Measurements from ENCODE around the gene AUTS2. TPM values are rescaled to one million over a fixed set of nuclear protein-coding genes. Genes with fewer than 3 reads are reported as not detected.

The AUTS2 gene
- total RNA-seq, 1 experiment from 2014 or later: 50.0 TPM

GRCh38 chr7:70188901-70189650 is 590.8 kb downstream of the AUTS2 start (continued):
- no peak for TF ChIP-seq ZNF532 (CRISPR knock-in tag; IDR thresholded peaks at IDR 0.05; ENCODE audit: borderline replicate concordance)
- TF ChIP-seq RELA (CRISPR knock-in tag; IDR thresholded peaks at IDR 0.05; ENCODE audit: borderline replicate concordance): no peak
- no peak for TF ChIP-seq ZNF121 (CRISPR knock-in tag; IDR thresholded peaks at IDR 0.05)

DNA sequence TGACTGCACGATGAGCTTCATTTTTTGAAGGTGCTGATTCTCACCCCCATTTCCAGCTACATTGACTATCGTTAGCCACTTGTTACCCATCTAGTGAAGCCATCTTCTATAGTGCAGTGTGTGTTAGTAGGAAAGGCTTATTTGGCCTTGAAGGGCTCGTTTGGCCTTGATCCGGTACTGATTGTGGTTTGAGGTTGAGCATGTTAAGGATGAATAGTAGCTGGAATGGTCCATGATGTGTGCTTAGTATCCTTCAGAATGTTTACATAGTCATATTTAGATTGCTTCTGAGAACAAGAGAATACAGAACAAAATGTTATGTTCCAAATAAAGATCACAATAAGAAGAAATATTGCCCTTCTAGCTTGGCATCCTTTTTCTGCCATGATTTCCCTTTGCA is 591.5 kb downstream of the AUTS2 start:
- ChIA-PET POLR2A (no interaction called here), CTCF (no interaction called here)
- H3K9me3 Mint-ChIP-seq: no peaks in the 10 kb centered on the region
- ATAC-seq (no peak), DNase-seq (ENCODE audit: low spot score) (no peak)
- H3K4me3 Mint-ChIP-seq: no peak overlapping the region
- TF ChIP-seq ZNF423 (CRISPR knock-in tag; IDR thresholded peaks at IDR 0.05) (no peak), ELF4 (CRISPR knock-in tag; IDR thresholded peaks at IDR 0.05; ENCODE audit: low read depth) (no peak), TEAD1 (CRISPR knock-in tag; IDR thresholded peaks at IDR 0.05) (no peak), JUN (CRISPR knock-in tag; IDR thresholded peaks at IDR 0.05) (no peak), STAT6 (CRISPR knock-in tag; conservative IDR thresholded peaks at IDR 0.05; ENCODE audit: low read depth) (no peak), ZMAT4 (CRISPR knock-in tag; IDR thresholded peaks at IDR 0.05) (no peak)
- H3K27me3 Mint-ChIP-seq (ENCODE audit: low read depth): no peaks in the 10 kb centered on the region
- H3K36me3 Mint-ChIP-seq: no peaks in the 10 kb centered on the region
- no peak overlapping the region for H3K27ac Mint-ChIP-seq
- 0 out of 2 replicates have a peak, but pooled peaks cover 4% of the 10 kb centered on the region for H3K4me1 Mint-ChIP-seq

GRCh38 chr7:70190281-70190680 is 592.0 kb downstream of the AUTS2 start:
- ATAC-seq (no peak), DNase-seq (ENCODE audit: low spot score) (no peak)
- 0 out of 2 replicates have a peak, but pooled peaks cover 4% of the 10 kb centered on the region for H3K4me1 Mint-ChIP-seq
- ChIA-PET POLR2A (no interaction called here), CTCF (no interaction called here)
- no peak overlapping the region for H3K4me3 Mint-ChIP-seq
- H3K9me3 Mint-ChIP-seq: no peaks in the 10 kb centered on the region
- no peaks in the 10 kb centered on the region for H3K36me3 Mint-ChIP-seq
- H3K27me3 Mint-ChIP-seq (ENCODE audit: low read depth): no peaks in the 10 kb centered on the region
- H3K27ac Mint-ChIP-seq: no peak overlapping the region
- TF ChIP-seq HMGA2 (CRISPR knock-in tag; IDR thresholded peaks at IDR 0.05) (no peak), E2F4 (CRISPR knock-in tag; IDR thresholded peaks at IDR 0.05; ENCODE audit: borderline replicate concordance, low read depth) (no peak), MAX (CRISPR knock-in tag; IDR thresholded peaks at IDR 0.05) (no peak), ZNF416 (CRISPR knock-in tag; IDR thresholded peaks at IDR 0.05) (no peak), CBFB (CRISPR knock-in tag; IDR thresholded peaks at IDR 0.05; ENCODE audit: low read depth) (no peak), NFATC4 (CRISPR knock-in tag; IDR thresholded peaks at IDR 0.05) (no peak), ATF2 (CRISPR knock-in tag; IDR thresholded peaks at IDR 0.05; ENCODE audit: borderline replicate concordance, low read depth) (no peak)
- TF ChIP-seq, protein P1, sequence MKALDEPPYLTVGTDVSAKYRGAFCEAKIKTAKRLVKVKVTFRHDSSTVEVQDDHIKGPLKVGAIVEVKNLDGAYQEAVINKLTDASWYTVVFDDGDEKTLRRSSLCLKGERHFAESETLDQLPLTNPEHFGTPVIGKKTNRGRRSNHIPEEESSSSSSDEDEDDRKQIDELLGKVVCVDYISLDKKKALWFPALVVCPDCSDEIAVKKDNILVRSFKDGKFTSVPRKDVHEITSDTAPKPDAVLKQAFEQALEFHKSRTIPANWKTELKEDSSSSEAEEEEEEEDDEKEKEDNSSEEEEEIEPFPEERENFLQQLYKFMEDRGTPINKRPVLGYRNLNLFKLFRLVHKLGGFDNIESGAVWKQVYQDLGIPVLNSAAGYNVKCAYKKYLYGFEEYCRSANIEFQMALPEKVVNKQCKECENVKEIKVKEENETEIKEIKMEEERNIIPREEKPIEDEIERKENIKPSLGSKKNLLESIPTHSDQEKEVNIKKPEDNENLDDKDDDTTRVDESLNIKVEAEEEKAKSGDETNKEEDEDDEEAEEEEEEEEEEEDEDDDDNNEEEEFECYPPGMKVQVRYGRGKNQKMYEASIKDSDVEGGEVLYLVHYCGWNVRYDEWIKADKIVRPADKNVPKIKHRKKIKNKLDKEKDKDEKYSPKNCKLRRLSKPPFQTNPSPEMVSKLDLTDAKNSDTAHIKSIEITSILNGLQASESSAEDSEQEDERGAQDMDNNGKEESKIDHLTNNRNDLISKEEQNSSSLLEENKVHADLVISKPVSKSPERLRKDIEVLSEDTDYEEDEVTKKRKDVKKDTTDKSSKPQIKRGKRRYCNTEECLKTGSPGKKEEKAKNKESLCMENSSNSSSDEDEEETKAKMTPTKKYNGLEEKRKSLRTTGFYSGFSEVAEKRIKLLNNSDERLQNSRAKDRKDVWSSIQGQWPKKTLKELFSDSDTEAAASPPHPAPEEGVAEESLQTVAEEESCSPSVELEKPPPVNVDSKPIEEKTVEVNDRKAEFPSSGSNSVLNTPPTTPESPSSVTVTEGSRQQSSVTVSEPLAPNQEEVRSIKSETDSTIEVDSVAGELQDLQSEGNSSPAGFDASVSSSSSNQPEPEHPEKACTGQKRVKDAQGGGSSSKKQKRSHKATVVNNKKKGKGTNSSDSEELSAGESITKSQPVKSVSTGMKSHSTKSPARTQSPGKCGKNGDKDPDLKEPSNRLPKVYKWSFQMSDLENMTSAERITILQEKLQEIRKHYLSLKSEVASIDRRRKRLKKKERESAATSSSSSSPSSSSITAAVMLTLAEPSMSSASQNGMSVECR (CRISPR knock-in tag; IDR thresholded peaks at IDR 0.05; ENCODE audit: borderline replicate concordance): no peak
